Measurements from ENCODE around the gene MLN. TPM values are rescaled to one million over a fixed set of nuclear protein-coding genes. Genes with fewer than 3 reads are reported as not detected.

The MLN gene
- polyA plus RNA-seq, 1 donor from 2014 or later: not detected

DNA sequence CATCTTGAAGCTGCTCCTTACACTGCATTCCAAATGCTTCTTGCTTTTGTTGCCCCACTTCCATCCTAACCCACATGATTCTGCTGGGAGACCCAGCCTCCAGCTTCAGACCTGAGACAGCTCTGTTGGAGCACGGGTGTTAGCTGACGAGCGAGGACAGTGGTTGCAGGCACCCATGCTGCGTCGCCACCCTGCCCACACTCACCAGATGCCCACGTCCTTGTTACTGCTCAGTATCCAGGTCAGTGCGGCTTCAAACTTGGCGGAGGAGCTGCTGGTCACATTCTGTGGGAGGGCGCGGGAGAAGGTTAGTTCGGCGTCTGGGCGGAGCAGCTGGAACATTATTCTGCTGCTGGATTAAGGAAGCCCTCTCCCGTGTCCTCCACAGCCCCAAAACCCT lies 23.9 kb downstream of the MLN start:
- Histone ChIP-seq H3F3A (ENCODE audit: insufficient read depth, low read length, poor library complexity, severe bottlenecking) (peaks cover 2% of the 10 kb centered on the region), H4K20me1 (ENCODE audit: insufficient read depth) (no peaks in the 10 kb centered on the region), H2AFZ (ENCODE audit: low read depth, low read length) (no peak overlapping the region), H3K4me2 (ENCODE audit: low read length) (peak overlapping the region; percentile 19), H3K79me2 (replicated peaks; ENCODE audit: insufficient read depth, low read length) (no peaks in the 10 kb centered on the region), H3K9ac (ENCODE audit: low read length) (peak overlapping the region; percentile 44), H3K9me2 (ENCODE audit: insufficient read depth, low read length) (no peaks in the 10 kb centered on the region), H3K4me3 (ENCODE audit: low read length) (peak overlapping the region; percentile 36), H3K27me3 (ENCODE audit: insufficient read depth, low read depth, low read length) (no peaks in the 10 kb centered on the region), H3K36me3 (ENCODE audit: insufficient read depth, low read length) (peaks cover 9% of the 10 kb centered on the region), H3K9me3 (ENCODE audit: low read length) (no peaks in the 10 kb centered on the region), H3K27ac (ENCODE audit: low read length) (peak overlapping the region; percentile 61)
- no peak for TF ChIP-seq EZH2 (IDR thresholded peaks at IDR 0.05; ENCODE audit: borderline replicate concordance, insufficient read depth, low read length, poor library complexity, severe bottlenecking)
- no peak for TF ChIP-seq MXI1 (conservative IDR thresholded peaks at IDR 0.05; ENCODE audit: poor library complexity, severe bottlenecking)
- TF ChIP-seq, protein P1, sequence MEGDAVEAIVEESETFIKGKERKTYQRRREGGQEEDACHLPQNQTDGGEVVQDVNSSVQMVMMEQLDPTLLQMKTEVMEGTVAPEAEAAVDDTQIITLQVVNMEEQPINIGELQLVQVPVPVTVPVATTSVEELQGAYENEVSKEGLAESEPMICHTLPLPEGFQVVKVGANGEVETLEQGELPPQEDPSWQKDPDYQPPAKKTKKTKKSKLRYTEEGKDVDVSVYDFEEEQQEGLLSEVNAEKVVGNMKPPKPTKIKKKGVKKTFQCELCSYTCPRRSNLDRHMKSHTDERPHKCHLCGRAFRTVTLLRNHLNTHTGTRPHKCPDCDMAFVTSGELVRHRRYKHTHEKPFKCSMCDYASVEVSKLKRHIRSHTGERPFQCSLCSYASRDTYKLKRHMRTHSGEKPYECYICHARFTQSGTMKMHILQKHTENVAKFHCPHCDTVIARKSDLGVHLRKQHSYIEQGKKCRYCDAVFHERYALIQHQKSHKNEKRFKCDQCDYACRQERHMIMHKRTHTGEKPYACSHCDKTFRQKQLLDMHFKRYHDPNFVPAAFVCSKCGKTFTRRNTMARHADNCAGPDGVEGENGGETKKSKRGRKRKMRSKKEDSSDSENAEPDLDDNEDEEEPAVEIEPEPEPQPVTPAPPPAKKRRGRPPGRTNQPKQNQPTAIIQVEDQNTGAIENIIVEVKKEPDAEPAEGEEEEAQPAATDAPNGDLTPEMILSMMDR (IDR thresholded peaks at IDR 0.05; ENCODE audit: poor library complexity, severe bottlenecking): no peak
- no peak for TF ChIP-seq POLR2AphosphoS5 (IDR thresholded peaks at IDR 0.05)
- no peak for TF ChIP-seq EP300 (conservative IDR thresholded peaks at IDR 0.05; ENCODE audit: poor library complexity, severe bottlenecking)
- TF ChIP-seq RAD21 (conservative IDR thresholded peaks at IDR 0.05): no peak
- TF ChIP-seq, protein P2, sequence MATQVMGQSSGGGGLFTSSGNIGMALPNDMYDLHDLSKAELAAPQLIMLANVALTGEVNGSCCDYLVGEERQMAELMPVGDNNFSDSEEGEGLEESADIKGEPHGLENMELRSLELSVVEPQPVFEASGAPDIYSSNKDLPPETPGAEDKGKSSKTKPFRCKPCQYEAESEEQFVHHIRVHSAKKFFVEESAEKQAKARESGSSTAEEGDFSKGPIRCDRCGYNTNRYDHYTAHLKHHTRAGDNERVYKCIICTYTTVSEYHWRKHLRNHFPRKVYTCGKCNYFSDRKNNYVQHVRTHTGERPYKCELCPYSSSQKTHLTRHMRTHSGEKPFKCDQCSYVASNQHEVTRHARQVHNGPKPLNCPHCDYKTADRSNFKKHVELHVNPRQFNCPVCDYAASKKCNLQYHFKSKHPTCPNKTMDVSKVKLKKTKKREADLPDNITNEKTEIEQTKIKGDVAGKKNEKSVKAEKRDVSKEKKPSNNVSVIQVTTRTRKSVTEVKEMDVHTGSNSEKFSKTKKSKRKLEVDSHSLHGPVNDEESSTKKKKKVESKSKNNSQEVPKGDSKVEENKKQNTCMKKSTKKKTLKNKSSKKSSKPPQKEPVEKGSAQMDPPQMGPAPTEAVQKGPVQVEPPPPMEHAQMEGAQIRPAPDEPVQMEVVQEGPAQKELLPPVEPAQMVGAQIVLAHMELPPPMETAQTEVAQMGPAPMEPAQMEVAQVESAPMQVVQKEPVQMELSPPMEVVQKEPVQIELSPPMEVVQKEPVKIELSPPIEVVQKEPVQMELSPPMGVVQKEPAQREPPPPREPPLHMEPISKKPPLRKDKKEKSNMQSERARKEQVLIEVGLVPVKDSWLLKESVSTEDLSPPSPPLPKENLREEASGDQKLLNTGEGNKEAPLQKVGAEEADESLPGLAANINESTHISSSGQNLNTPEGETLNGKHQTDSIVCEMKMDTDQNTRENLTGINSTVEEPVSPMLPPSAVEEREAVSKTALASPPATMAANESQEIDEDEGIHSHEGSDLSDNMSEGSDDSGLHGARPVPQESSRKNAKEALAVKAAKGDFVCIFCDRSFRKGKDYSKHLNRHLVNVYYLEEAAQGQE (IDR thresholded peaks at IDR 0.05; ENCODE audit: borderline replicate concordance): no peak
- no peak for TF ChIP-seq SMC3 (conservative IDR thresholded peaks at IDR 0.05; ENCODE audit: poor library complexity)
- no peak for TF ChIP-seq TAF1 (IDR thresholded peaks at IDR 0.05; ENCODE audit: low read depth)

DNA sequence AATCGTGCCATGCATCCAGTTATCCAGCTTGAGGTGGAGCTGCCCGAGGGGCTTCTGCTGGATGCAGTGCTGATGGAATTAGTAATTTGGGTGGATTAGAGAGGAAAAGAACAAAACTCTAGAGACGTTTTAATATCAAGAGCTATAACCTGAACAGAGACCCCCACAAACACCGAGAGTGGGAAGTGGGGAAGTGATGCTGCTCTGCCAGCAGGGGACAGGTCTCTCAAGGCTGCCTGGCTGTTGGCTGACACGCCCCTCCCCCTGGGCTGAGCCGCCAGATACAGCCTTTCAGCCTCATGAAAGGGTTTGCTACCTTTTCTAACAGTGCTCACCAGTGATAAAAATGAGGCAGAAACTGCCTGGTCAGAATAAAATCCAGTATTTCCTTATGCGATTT lies 24.5 kb downstream of the MLN start:
- H3K9ac ChIP-seq (ENCODE audit: low read length): peak overlapping the region; percentile 44
- peak overlapping the region; percentile 61 for H3K27ac ChIP-seq (ENCODE audit: low read length)
- no peaks in the 10 kb centered on the region for H4K20me1 ChIP-seq (ENCODE audit: insufficient read depth)
- H3K9me3 ChIP-seq (ENCODE audit: low read length): no peaks in the 10 kb centered on the region
- H3K9me2 ChIP-seq (ENCODE audit: insufficient read depth, low read length): no peaks in the 10 kb centered on the region
- no peaks in the 10 kb centered on the region for H3K79me2 ChIP-seq (replicated peaks; ENCODE audit: insufficient read depth, low read length)
- peaks cover 9% of the 10 kb centered on the region for H3K36me3 ChIP-seq (ENCODE audit: insufficient read depth, low read length)
- H2AFZ ChIP-seq (ENCODE audit: low read depth, low read length): no peak overlapping the region
- TF ChIP-seq MXI1 (conservative IDR thresholded peaks at IDR 0.05; ENCODE audit: poor library complexity, severe bottlenecking): no peak
- TF ChIP-seq RAD21 (conservative IDR thresholded peaks at IDR 0.05): peak; percentile 82
- TF ChIP-seq TAF1 (IDR thresholded peaks at IDR 0.05; ENCODE audit: low read depth): no peak
- peak; percentile 80 for TF ChIP-seq SMC3 (conservative IDR thresholded peaks at IDR 0.05; ENCODE audit: poor library complexity)
- TF ChIP-seq EZH2 (IDR thresholded peaks at IDR 0.05; ENCODE audit: borderline replicate concordance, insufficient read depth, low read length, poor library complexity, severe bottlenecking): no peak
- peak; percentile 16 for TF ChIP-seq POLR2AphosphoS5 (IDR thresholded peaks at IDR 0.05)
- no peak for TF ChIP-seq EP300 (conservative IDR thresholded peaks at IDR 0.05; ENCODE audit: poor library complexity, severe bottlenecking)
- TF ChIP-seq, protein P2 (IDR thresholded peaks at IDR 0.05; ENCODE audit: borderline replicate concordance): no peak
- TF ChIP-seq, protein P1 (IDR thresholded peaks at IDR 0.05; ENCODE audit: poor library complexity, severe bottlenecking): peak; percentile 79
- H3K27me3 ChIP-seq (ENCODE audit: insufficient read depth, low read depth, low read length): no peaks in the 10 kb centered on the region
- peaks cover 2% of the 10 kb centered on the region for H3F3A ChIP-seq (ENCODE audit: insufficient read depth, low read length, poor library complexity, severe bottlenecking)
- H3K4me2 ChIP-seq (ENCODE audit: low read length): peak overlapping the region; percentile 19
- peak overlapping the region; percentile 36 for H3K4me3 ChIP-seq (ENCODE audit: low read length)

Measured in neural cell (in vitro differentiated cells).